Activated naive CD4-positive, alpha-beta T cell treated with anti-CD3 and anti-CD28 coated beads for 36 hours (primary cell): ENCODE results near the gene GRAMD1B. TPM values are rescaled to one million over a fixed set of nuclear protein-coding genes. Genes with fewer than 3 reads are reported as not detected.
"Not testable (repeated sequence)": the region's sequence is repeated elsewhere in the genome, so short reads cannot be mapped to it uniquely, and the experiment has no call there.

Experiments
- CTCF ChIA-PET: fragments of 350-600 bp; sonication (Branson Sonifier 250); formaldehyde crosslinking; loops from one replicate; lab custom pipeline; 2021; ENCODE audit warnings: antibody characterized with exemption; lab: Charles Lee
- DNase-seq: peaks from one replicate; pipeline ENCODE4 v3.0.0-alpha.2; 2020
- H3K27ac Mint-ChIP-seq: one replicate; pipeline ENCODE4 v1.8.0; 2021; ENCODE audit warnings: mild to moderate bottlenecking, mixed read lengths
- H3K27me3 Mint-ChIP-seq: one replicate; pipeline ENCODE4 v1.8.0; 2021; ENCODE audit warnings: low read depth, mixed read lengths
- H3K36me3 Mint-ChIP-seq: one replicate; pipeline ENCODE4 v1.8.0; 2021; ENCODE audit warnings: low read depth, mixed read lengths
- H3K4me1 Mint-ChIP-seq: one replicate; pipeline ENCODE4 v1.8.0; 2021; ENCODE audit warnings: low read depth, mixed read lengths
- H3K4me3 Mint-ChIP-seq: one replicate; pipeline ENCODE4 v1.8.0; 2021; ENCODE audit warnings: mild to moderate bottlenecking, moderate library complexity, mixed read lengths
- H3K9me3 Mint-ChIP-seq: one replicate; pipeline ENCODE4 v1.8.0; 2021; ENCODE audit warnings: mixed read lengths
- intact Hi-C: fragments of 100-400 bp; cut with micrococcal nuclease; formaldehyde crosslinking; loops from one replicate; pipeline ENCODE4 v1.15.1; 2023
- total RNA-seq, 2 experiments: library from RNA; stranded (reverse); gene quantifications; one replicate each; pipeline ENCODE4 v1.2.3, GENCODE V29; 2021

GRAMD1B gene
- total RNA-seq, 2 experiments from 2014 or later, result 43.7 to 47.2 TPM

DNA sequence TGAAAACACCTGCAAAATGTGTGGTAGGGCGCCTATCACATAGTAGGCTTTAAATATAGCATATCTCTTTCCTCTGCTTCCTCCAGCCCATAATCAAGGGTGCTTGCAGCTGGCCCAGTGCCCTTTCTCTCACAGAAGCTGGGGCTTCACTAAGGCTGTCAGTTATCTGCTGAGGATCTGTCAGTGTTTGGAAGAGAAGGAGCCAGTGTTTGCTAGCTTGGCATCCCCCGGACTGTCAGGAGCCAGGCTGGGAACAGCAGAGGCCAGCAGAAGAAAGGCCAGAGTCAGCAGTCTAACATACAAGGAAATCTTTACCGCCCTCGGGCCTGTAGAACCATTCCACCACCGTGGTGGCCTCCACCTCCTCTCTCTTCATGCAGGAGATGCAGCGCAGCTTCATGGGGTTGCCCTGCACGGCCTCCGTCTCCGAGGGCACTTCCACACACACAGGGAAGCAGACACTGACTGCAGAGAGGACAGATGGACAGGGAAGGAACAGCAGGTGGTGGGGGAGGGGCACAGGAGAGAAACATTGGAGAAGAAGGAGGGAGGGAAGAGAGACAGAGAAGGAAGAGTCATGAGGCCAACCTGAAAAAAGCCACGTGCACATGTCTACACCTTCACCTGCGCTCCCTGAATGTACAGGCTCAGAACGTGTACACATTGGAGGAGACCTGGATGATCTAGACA, 215.4 kb downstream of the GRAMD1B start:
- Mint-ChIP-seq H3K36me3 (no peaks in the 10 kb centered on the region), H3K9me3 (no peaks in the 10 kb centered on the region), H3K27me3 (peaks cover 15% of the 10 kb centered on the region), H3K4me3 (no peak overlapping the region), H3K4me1 (peaks cover 4% of the 10 kb centered on the region), H3K27ac (no peak overlapping the region)
- CTCF ChIA-PET, result interaction anchor here (1.2 to 17.6 kb wide), 2 partner anchors 16 to 64 kb away, joined by 3 to 303 read pairs; no protein-coding TSS in a partner anchor
- DNase-seq, result no peak
- intact Hi-C loops, result no loop called here

DNA sequence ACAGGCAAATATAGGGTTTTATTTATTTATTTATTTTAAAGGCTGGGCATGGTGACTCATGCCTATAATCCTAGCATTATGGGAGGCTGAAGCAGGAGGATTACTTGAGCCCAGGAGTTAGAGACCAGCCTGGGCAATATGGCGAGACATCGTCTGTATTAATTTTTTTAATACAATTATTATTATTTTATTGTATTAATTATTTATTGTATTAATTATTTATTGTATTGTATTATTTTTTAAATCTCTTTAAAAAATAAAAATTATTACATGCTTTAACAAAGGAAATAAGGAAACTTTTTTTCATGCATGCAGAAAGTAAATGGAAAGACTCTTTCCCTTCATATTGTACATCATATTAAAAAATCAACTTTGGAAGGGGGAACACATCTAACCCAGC, 220.8 kb downstream of the GRAMD1B start:
- Mint-ChIP-seq H3K4me1 (peaks cover 4% of the 10 kb centered on the region), H3K4me3 (no peak overlapping the region), H3K27ac (no peak overlapping the region), H3K9me3 (no peaks in the 10 kb centered on the region), H3K36me3 (no peaks in the 10 kb centered on the region), H3K27me3 (peaks cover 49% of the 10 kb centered on the region)
- DNase-seq, result no peak
- intact Hi-C loops, result no loop called here
- CTCF ChIA-PET, result interaction anchor here (0.6 to 5.2 kb wide), 2 partner anchors 57 to 1050 kb away, joined by 3 to 32 read pairs; no protein-coding TSS in a partner anchor

GRCh38 chr11:123652599-123652998, 222.5 kb downstream of the GRAMD1B start:
- H3K4me3 Mint-ChIP-seq, result no peak overlapping the region
- DNase-seq, result no peak
- H3K27ac Mint-ChIP-seq, result no peak overlapping the region
- no peaks in the 10 kb centered on the region for H3K36me3 Mint-ChIP-seq
- H3K9me3 Mint-ChIP-seq, result no peaks in the 10 kb centered on the region
- H3K4me1 Mint-ChIP-seq, result peaks cover 4% of the 10 kb centered on the region
- CTCF ChIA-PET, result interaction anchor here (0.8 to 5.2 kb wide), 4 partner anchors 9 to 59 kb away, joined by 3 to 32 read pairs (median 3); no protein-coding TSS in a partner anchor
- intact Hi-C loops, result no loop called here
- peaks cover 45% of the 10 kb centered on the region for H3K27me3 Mint-ChIP-seq

DNA sequence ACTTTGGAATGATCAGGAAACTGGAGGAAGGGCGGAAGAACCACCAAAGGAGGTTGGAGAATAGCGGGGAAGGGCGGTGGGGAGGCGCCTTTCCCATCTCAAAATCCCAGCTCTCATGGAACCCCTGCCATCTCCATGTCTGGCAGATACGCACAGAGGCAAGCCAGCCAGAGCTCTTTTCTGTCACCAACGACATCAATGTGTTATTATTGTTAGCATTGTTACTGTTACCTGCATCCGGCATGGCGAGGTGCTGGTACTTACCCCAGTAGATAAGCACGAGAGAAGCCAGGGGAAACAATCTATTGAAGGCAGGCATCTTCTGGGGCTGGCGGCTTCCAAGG, 223.4 kb downstream of the GRAMD1B start:
- CTCF ChIA-PET, result interaction anchor here (0.6 to 5.2 kb wide), 4 partner anchors 11 to 521 kb away, joined by 3 to 32 read pairs (median 6); no protein-coding TSS in a partner anchor
- H3K4me3 Mint-ChIP-seq, result peak overlapping the region; percentile 58
- intact Hi-C loops, result no loop called here
- peaks cover under 1% of the 10 kb centered on the region for H3K9me3 Mint-ChIP-seq
- peaks cover 4% of the 10 kb centered on the region for H3K4me1 Mint-ChIP-seq
- H3K27ac Mint-ChIP-seq, result no peak overlapping the region
- DNase-seq, result no peak
- no peaks in the 10 kb centered on the region for H3K36me3 Mint-ChIP-seq
- peaks cover 45% of the 10 kb centered on the region for H3K27me3 Mint-ChIP-seq

GRCh38 chr11:123653827-123654565, 223.9 kb downstream of the GRAMD1B start:
- Mint-ChIP-seq H3K4me1 (peaks cover 7% of the 10 kb centered on the region), H3K4me3 (peak overlapping the region; percentile 58), H3K36me3 (no peaks in the 10 kb centered on the region), H3K9me3 (peaks cover 6% of the 10 kb centered on the region), H3K27me3 (peaks cover 45% of the 10 kb centered on the region), H3K27ac (no peak overlapping the region)
- CTCF ChIA-PET, result interaction anchor here (0.6 to 5.2 kb wide), 4 partner anchors 12 to 520 kb away, joined by 3 to 32 read pairs (median 6); no protein-coding TSS in a partner anchor
- DNase-seq, result peak; percentile 43
- intact Hi-C loops, result no loop called here

DNA sequence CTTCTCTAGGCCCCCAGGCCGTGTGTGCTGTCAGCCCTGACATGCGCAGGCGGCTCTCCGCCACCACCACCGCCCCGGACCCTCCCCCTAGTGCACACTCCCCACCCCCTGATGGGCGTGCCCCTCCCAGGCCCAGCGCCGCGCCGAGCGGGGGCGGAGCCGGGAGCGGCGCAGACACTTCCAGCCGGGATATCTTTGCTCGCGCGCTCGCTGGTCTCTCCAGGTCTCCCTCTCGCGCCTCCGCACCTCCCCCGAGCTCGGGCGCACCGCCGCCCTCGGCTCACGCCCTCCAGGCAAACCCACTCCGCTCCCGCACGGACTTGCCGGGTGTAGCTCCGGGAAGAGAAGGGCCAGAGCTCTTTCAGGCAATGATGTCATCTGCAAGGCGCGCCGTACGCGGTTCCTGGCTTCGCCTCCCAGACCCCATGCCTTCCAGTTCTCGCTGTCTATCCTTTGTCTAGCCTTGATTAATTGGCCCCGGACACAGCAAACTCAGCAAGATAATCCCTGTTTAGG, 224.6 kb downstream of the GRAMD1B start, which contains the start of gene SCN3B:
SCN3B (minus strand) TSS at position 59 of the 516 bp plus-strand sequence. CDS start 823 bp downstream, outside the sequence.
- no peaks in the 10 kb centered on the region for H3K36me3 Mint-ChIP-seq
- peaks cover 13% of the 10 kb centered on the region for H3K4me1 Mint-ChIP-seq
- CTCF ChIA-PET, result interaction anchor here (1.0 to 5.2 kb wide), 3 partner anchors 13 to 56 kb away, joined by 5 to 32 read pairs (median 7); no protein-coding TSS in a partner anchor
- H3K27ac Mint-ChIP-seq, result no peak within 1 kb of the TSS
- H3K4me3 Mint-ChIP-seq, result peak within 1 kb of the TSS; percentile 61
- H3K27me3 Mint-ChIP-seq, result peaks cover 45% of the 10 kb centered on the region
- peaks cover 12% of the 10 kb centered on the region for H3K9me3 Mint-ChIP-seq
- intact Hi-C loops, result no loop called here
- DNase-seq, result peak; percentile 9

DNA sequence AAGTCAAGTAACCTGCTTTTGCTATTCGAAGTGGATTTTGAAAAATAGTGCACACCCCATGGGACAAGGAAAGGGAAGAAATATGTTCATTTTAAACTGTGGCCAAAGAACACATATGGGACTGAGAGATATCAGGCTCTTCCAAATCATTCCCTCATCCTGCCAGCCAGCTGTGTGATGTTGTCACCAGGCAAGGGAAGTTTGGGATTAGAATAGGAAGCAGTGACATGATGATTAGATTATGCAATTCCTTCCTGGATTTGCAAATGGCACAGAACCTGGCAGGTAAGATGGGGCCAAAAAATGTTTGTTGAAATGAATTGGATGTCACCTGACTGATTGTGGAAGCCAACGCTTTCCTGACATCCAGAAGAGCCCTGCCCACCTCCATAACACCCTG, 229.2 kb downstream of the GRAMD1B start:
- DNase-seq, result no peak
- Mint-ChIP-seq H3K27ac (no peak overlapping the region), H3K4me1 (peaks cover 20% of the 10 kb centered on the region), H3K36me3 (no peaks in the 10 kb centered on the region), H3K9me3 (peaks cover 14% of the 10 kb centered on the region), H3K27me3 (peaks cover 14% of the 10 kb centered on the region), H3K4me3 (no peak overlapping the region)
- intact Hi-C loops, result no loop called here
- CTCF ChIA-PET, result no interaction called here

- H3K36me3 Mint-ChIP-seq, CTCF ChIA-PET, H3K4me3 Mint-ChIP-seq, H3K27ac Mint-ChIP-seq: not testable (repeated sequence)
- intact Hi-C loops, result loop anchor here (1.0 kb wide), 1 partner anchor 21 kb away; no protein-coding TSS in a partner anchor
- peaks cover 14% of the 10 kb centered on the region for H3K9me3 Mint-ChIP-seq
- peaks cover 10% of the 10 kb centered on the region for H3K27me3 Mint-ChIP-seq
- peak; percentile 67 for DNase-seq
- H3K4me1 Mint-ChIP-seq, result peaks cover 18% of the 10 kb centered on the region
Observed at GRCh38 chr11:123659965-123660364, 229.9 kb downstream of the GRAMD1B start.

DNA sequence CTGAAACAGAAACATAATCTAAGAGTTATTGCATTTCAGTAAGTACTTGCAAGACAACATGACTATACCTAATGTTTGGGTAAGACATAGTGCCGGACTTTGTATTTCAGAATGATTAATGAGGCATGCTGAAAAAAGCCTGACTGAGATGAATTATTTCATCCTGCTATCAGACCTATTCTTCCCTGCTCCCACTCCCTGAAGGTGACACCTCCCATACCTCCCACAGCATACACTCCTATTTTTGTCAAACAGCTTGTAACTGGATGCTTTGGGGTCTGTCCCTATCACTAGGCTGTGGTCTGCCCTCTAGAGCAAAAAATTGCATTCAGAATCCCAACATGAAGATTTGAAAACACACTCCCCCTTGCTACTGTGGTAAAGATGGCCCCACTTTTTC, 235.2 kb downstream of the GRAMD1B start:
- no peak for DNase-seq
- Mint-ChIP-seq H3K4me1 (peaks cover 7% of the 10 kb centered on the region), H3K36me3 (no peaks in the 10 kb centered on the region), H3K27me3 (no peaks in the 10 kb centered on the region), H3K27ac (no peak overlapping the region), H3K9me3 (peaks cover 2% of the 10 kb centered on the region), H3K4me3 (no peak overlapping the region)
- CTCF ChIA-PET, result no interaction called here
- intact Hi-C loops, result no loop called here

DNA sequence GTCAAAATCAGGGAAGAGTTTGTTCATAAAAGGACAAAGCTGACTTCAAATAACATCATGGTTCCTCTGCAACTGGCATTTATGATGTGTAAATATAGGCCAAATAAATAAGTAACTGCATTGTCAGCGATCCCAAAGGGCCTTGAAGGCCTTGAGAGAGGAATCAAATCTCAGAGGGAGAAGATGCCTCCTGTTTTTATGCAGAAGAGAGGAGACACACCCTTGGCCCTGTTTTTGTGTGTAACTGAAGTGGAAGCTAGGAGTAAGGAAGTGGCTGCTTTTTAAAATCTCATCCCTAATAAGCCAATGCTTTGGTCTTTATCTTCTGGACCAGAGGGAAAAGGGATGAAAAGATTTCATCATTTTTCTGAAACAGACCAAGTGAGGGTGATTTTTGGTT, 240.0 kb downstream of the GRAMD1B start:
- no peak for DNase-seq
- no peaks in the 10 kb centered on the region for H3K9me3 Mint-ChIP-seq
- H3K4me3 Mint-ChIP-seq, result no peak overlapping the region
- CTCF ChIA-PET, result interaction anchor here (0.9 kb wide), 1 partner anchor 41 kb away, joined by 3 read pairs; no protein-coding TSS in a partner anchor
- intact Hi-C loops, result no loop called here
- no peak overlapping the region for H3K27ac Mint-ChIP-seq
- peaks cover 6% of the 10 kb centered on the region for H3K4me1 Mint-ChIP-seq
- H3K36me3 Mint-ChIP-seq, result no peaks in the 10 kb centered on the region
- no peaks in the 10 kb centered on the region for H3K27me3 Mint-ChIP-seq

GRCh38 chr11:123671534-123671933, 241.5 kb downstream of the GRAMD1B start:
- Mint-ChIP-seq H3K36me3 (no peaks in the 10 kb centered on the region), H3K4me1 (peaks cover 3% of the 10 kb centered on the region), H3K9me3 (no peaks in the 10 kb centered on the region), H3K27me3 (no peaks in the 10 kb centered on the region), H3K27ac (no peak overlapping the region), H3K4me3 (no peak overlapping the region)
- DNase-seq, result no peak
- intact Hi-C loops, result no loop called here
- CTCF ChIA-PET, result interaction anchor here (1.6 kb wide), 1 partner anchor 36 kb away, joined by 5 read pairs; no protein-coding TSS in a partner anchor

DNA sequence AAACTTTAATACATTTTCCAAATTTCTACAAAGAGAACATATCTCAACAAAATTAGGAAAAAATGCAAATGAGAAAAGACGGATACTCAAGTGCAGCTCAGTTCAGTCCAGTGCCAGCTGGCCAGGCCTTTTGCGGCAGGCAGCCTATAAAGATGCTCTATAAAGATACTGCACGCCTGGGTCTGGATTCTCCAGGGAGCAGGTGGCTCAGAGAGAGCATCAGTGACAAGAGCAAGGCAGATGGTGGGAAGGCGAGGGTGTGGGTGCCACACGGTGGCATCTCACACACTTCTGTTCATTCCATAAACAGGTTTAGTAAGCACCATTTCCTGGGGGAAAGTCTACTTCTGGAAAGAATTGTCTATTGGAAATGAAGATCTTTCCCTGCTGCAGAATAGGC, 242.5 kb downstream of the GRAMD1B start:
- DNase-seq, result no peak
- CTCF ChIA-PET, result interaction anchor here (1.4 kb wide), 1 partner anchor 38 kb away, joined by 3 read pairs; no protein-coding TSS in a partner anchor
- H3K9me3 Mint-ChIP-seq, result no peaks in the 10 kb centered on the region
- no peaks in the 10 kb centered on the region for H3K4me1 Mint-ChIP-seq
- intact Hi-C loops, result no loop called here
- no peaks in the 10 kb centered on the region for H3K36me3 Mint-ChIP-seq
- H3K27ac Mint-ChIP-seq, result no peak overlapping the region
- H3K27me3 Mint-ChIP-seq, result no peaks in the 10 kb centered on the region
- H3K4me3 Mint-ChIP-seq, result no peak overlapping the region
